Measurements from ENCODE around the gene TNFRSF8.

Gene TNFRSF8

DNA sequence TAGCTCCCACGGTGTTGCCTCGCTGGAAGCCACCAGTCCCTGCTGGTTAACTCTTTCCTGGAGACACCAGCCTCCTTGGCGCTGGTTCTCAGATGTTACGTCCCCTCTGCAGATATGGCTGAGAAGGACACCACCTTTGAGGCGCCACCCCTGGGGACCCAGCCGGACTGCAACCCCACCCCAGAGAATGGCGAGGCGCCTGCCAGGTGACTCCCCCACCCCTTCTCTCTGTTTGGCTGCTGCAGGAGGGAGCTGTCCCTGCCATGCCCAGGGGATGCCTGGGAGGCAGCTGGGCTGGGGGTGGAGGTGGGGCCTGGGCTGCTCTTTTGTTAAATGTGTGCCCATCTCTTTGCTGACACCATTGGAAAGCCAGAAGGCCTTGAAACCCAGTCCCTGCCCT lies 60.1 kb downstream of the TNFRSF8 start:
- DNase-seq = no peak

DNA sequence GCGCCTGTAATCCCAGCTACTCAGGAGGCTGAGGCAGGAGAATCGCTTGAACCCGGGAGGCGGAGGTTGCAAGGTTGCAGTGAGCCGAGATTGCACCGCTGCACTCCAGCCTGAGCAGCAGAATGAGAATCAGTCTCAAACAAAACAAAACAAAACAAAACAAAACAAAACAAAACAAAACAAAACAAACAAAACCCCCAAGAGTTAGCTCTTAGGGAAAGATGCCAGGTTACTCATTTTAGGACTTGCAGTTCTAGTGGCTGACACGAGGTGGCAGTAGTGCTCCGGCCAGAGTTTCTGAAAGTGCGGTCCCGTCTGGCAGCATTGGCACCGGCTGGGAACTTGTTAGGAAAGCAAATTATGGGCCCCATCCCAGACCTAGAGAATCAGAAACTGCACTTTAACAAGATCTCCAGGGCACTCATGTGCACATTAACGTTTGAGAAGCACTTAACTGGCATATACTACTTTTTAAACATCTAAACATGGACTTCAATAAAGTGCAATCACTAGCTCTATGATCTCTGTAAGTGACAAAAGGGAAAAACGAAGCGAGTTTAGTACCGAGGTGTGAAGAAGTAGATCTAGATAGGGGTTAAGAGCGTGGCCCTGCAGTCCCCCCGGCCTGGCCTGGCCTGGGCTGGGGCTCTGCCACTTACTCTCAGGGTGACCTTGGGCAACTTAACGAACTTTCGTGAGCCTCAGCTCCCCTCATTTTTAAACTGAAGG lies 61.8 kb downstream of the TNFRSF8 start:
- peak; percentile 73 to 82 for DNase-seq

DNA sequence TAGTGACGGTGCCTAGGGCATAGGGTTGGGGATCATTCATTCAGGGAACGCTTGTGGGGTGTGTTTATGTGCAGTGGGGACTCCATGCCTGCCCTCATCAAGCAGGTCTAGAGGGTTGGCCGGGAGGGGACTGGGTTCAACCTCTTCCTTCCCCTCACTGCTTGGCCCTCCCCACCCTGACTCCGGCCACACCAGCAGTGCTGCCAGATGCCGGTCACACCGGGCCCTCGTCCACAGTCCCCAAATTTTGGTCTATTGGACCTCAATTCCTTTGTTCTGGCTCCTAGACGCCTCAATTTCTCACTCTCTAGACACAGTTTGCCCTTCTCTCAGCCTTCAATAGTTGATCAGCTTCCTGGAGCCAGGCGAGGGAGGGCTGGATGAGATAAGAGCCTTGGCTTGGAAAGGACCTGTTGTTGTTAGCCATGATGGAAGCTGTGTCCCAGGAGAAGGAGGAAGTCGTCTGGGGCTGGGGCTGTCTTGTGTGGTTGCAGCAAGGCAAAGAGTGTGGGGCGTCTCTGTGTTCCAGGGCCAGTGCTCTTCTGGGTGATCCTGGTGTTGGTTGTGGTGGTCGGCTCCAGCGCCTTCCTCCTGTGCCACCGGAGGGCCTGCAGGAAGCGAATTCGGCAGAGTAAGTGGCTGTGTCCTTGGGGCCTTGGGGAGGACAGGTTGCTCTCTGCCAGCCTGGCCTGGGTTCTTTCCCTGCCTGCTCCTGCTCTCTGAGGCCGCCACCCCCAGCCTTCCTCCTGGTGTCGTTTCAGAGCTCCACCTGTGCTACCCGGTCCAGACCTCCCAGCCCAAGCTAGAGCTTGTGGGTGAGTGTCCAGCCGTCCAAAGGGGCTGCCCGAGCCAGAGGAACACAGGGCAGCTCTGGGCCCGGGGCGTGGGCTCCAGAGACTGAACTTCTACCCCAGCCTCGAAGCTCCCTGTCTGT lies 62.6 kb downstream of the TNFRSF8 start:
- DNase-seq = no peak

DNA sequence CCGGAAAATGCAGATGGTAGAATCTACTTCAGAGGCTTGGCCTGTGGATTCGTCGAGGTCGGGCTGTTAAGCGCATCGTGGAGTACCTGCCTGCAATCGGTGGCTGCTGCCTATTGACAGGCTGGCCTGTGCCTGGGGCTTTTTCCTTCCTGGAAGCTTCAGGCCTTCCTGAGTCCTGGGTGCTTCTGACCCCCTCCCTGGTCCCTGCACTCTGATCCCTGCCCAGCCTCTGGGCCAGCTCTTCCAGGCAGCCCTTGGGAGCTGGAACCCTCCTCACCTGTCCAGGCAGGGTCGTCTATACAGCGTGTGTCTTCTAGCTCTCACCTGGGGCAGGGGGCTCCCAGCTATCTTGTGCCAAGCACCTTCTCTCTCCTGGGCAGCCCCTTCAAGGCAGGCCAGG lies 63.7 kb downstream of the TNFRSF8 start:
- no peak for DNase-seq

DNA sequence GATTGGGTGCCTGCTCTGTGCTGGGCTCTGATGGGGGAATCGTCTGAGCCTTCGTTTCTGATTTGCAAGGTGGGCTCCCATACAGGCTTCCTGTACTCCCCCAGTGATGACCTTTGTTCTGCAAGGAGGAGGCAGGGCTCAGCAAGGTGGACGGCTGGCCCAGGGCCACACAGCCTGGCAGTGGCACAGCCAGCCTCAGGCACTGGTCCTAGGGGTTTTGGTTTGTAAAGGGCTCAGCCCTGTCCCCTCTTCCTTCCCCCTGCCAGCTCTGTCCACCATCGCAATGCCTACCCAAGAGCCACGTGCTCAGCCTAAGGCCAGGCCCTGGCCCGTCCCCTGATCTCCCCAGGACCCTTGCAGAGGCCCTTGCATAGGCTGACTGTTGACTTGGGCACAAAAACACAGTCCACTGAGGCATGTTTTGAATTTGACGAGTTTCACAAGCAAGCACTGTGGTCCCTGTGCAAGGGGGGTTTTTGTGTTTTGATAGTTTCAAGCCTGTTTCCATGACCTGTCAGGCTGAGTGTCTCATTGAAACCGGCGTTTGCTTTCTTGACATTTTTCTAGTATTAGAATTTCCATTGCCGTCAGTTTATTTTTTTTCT lies 64.2 kb downstream of the TNFRSF8 start:
- no peak for DNase-seq

DNA sequence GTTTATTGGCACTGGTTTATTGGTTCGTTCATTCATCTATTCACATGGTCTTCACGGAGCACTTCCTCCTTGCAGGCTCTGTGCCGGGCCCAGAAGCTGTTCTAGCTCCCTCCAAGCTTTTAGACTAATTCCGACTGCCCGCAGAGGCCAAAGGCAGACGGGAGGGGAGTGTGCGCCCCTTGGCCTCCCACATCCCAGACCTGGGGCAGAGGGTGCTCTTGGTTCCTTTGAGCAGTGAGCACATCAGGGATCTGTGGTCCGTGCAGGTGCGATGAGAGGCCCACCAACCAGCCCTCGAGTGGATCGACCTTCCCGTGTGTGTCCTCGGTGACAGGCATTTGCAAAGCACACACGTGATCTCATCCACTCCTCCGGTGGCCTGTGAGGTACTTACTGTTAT lies 65.0 kb downstream of the TNFRSF8 start:
- no peak for DNase-seq

DNA sequence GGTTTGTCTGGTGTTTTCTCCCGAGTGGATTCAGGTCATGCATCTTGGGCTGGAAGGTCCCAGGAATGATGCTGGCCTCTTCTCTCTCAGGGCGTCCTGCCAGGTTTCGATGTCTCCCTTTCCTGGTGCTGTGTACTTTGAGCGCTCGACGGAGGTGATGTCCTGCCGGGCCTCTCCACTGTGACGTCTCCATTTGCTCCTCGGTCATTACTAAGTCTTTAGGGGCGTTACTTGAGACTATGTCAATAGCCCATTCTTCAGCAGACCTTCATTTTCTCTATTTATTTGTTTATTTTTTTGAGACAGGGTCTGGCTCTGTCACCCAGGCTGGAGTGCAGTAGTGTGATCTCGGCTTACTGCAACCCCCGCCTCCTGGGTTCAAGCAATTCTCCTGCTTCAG lies 66.5 kb downstream of the TNFRSF8 start:
- no peak for DNase-seq

DNA sequence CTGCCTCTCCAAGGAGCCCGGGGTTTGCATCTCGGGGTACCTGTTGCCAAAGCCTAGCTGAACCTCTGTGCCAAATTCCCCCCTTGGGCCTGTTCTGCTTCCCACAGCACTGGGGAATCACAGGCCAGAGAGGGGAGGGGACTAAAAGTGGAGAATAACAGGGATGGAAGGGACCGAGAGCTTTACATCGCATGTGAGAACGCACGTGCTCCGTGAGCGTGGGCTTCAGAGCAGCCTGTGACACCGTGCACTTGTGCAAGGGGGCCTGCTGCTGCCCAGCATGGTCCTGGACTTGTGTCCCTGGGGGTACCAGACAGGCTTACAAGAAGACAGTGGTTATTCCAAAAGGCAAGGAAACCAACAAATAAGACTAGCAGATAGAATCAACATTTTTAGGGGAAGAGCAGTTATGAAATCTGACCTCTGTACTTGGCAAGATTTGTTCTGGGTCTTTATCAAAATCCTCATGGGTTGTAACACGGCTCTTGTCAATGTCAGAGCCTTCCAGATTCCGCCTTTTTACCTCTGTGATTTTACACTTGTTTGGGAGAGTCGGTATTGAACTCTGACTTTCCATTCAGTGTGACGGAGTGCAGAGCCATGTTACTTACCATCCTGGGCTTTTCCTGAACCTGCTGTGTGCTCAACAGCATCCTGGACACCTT lies 67.5 kb downstream of the TNFRSF8 start:
- DNase-seq = no peak

DNA sequence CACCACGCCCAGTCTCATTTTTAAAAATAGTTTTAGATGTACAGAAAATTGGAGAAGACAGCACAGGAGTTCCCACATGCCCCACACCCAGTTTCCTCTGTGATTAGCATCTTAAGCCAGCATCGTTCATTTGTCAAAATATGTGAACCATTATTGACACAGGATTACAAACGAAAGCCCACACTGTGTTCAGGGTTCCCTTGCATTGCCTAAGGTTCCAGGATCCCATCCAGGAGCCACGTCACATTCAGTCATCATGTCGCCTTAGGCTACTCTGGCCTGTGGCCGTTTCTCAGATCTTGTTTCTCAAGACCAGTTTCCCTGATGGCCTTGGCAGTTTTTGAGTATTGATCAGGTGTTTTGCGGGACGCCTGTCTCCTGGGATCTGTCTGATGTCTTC lies 69.0 kb downstream of the TNFRSF8 start:
- no peak for DNase-seq

DNA sequence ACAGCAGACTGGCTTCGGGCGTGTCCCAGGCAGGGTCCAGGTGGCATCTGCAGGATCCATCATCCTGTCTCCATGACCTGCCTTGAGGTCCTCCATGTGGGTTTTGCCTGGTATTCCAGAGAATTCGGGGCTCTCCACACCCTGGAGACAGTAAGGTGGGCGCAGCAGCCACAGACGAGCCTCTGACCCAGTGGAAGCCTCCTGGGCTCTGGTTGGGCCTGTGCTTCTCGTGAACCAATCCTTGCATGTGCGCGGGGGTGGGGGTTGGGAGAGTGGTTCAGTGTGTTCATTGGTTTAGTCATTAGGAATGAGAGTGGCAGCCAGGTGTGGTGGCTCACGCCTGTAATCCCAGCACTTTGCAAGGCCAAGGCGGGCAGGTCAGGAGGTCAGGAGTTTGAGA lies 71.6 kb downstream of the TNFRSF8 start:
- DNase-seq = no peak

DNA sequence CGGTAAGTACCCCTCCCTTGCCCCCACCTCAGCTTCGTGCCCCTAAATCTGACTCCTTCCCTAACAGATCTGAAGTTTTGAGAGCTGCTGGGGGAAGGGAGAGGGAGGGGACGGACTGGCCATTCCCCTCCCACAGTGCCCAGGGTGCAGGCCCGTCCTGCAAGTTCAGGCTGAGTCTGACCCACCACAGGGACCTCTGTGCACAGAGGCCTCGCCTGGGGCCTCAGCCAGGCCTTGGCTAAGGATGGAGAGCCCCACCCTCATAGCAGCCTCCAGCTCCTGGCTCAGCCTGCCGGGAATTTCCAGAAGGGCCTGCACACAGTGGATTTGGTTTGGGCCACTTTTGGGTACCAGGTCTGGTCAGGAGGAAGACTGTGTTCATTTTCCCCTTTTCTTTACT lies 72.5 kb downstream of the TNFRSF8 start:
- DNase-seq = no peak

DNA sequence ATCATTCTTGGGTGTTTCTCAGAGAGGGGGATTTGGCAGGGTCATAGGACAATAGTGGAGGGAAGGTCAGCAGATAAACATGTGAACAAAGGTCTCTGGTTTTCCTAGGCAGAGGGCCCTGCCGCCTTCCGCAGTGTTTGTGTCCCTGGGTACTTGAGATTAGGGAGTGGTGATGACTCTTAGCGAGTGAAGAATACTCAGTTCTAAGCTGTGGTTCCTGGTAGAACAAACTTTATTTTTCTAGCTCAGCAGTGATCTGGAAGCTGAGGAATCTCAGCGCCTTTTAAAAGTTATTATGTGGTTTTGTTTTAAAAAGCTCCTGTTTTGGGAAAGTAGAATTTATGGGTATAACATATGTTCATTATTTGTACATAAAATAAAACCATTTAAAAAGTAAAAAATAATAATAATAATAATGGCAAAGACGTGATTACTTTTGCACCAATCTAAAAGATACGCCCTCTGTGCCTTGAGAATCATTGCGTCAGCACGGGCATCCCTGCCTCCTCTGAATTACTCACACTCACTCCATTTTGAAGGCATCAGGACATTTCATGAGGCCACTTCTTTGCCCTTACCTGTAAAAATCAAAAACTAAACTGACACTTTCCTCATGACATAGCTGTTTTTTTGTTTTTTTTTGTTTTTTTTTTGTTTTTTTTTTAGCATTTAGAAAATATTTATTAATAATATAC lies 74.0 kb downstream of the TNFRSF8 start:
- no peak for DNase-seq

DNA sequence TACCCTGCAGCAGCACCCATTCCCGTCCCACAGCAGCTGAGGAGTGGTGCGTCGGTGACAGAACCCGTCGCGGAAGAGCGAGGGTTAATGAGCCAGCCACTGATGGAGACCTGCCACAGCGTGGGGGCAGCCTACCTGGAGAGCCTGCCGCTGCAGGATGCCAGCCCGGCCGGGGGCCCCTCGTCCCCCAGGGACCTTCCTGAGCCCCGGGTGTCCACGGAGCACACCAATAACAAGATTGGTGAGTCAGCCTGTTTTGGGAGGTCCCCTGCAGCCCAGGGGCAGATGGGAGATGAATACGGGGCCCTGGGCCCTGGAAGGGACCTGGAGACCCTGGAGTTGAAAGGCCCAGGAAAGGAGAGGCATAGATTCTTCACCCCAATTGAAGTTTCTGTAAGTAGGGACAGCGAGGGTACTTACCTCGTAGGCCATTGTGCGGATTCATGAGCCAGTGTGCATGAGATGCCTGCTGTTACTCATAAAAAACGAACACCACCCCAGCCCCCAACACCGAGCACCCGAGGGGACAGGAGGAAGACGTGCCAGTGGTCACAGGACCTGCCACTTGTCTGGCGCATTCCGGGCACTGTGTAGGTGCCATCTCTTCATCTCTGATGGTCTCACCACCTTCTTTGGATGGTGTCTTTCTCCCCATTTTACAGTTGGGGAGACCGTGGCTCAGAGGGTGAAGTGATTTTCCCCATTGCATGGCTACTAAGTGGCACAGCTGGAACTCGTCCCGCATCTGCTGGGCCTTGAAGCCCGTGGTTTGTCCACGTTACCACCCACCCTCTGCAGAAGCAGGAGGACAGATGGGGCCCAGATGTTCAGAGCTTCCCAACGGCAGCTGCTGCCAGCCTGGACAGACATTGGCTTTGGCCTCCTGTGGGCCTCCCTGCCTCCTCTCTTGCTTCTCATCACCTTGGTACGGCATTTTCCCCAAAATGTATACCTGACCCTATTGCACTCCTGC lies 75.4 kb downstream of the TNFRSF8 start:
- DNase-seq = no peak

DNA sequence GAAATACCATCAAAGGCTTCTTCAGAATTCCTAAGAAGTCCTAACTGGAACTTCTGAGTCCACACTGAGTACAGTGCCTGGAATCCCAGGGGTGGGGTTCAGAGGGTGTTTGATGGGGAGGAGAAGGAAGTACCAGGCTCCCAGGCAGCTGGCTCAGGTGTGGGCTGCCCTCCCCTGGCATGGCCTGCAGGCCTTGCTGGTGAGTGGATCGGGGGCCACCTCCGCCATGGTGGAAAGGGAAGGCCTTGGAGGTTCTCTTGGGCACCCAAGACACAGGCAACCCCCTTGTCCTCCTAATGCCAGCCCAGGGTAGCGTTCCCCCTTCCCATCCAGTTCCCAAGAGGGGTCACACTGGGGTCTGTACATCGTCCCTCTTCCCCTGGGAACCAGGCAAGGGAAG lies 76.9 kb downstream of the TNFRSF8 start:
- DNase-seq = no peak

DNA sequence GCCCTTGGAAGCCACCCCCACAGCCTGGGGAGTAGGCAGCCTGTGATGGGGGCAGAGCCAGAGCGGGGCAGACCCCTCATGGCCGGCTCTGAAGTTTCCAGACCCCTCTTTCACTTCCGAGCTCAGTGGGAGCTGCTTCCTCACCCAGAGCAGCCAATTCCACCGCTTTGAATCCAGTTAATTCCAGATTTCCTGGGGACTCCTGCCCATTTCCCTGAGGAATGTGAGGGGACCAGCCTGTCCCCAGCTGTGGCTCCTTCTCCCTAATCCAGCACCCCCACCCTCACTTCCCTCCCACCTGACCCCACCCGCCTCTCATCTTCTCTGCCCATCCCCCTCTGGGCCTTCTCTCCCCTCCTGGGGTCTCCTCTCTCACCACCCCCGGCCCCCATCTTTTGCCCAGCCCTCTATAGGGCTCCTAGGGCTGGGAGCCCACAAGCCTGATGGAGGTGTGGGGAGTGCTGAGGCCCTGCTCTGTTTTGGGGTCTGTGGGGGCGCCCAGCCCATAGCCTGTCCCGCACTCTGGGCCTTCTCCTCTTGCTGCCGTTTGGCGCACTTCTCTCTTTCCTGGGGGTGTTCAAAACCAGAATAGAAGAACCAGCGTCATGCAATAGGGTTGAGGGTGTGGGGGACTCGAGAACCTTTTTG lies 77.5 kb downstream of the TNFRSF8 start:
- DNase-seq = no peak

DNA sequence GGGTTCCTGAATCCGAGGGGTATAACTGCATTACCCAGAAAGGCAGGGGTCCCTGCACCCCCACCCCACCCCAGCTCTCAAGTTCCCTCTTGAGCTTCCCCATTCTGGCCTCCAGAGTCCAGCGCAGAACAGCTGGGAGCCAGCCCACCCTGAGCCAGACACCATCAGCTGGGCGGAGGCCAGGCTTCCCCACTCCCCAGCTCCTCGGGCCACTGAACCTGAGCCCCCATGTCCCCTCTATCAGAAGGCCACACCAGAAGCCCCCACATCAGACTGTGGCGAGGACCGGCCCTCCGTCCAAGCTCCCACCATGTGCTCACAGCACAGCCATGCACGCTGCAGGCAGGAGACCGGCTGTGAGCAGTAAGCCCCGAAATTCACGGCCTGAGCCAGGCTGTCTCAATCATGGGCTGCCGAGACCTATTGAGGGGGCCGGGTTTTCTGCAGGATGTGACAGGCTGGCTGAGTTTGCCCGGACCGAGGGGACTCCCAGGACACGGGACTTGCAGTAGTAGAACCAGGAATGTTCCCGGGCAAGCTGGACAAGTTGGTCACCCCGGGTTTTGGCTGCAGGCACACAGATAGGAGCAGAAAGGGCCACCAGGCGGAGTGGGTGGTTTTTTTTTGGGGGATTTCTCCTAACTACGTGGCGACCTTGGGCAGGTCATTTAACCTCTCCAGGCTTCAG lies 78.2 kb downstream of the TNFRSF8 start:
- no peak for DNase-seq

DNA sequence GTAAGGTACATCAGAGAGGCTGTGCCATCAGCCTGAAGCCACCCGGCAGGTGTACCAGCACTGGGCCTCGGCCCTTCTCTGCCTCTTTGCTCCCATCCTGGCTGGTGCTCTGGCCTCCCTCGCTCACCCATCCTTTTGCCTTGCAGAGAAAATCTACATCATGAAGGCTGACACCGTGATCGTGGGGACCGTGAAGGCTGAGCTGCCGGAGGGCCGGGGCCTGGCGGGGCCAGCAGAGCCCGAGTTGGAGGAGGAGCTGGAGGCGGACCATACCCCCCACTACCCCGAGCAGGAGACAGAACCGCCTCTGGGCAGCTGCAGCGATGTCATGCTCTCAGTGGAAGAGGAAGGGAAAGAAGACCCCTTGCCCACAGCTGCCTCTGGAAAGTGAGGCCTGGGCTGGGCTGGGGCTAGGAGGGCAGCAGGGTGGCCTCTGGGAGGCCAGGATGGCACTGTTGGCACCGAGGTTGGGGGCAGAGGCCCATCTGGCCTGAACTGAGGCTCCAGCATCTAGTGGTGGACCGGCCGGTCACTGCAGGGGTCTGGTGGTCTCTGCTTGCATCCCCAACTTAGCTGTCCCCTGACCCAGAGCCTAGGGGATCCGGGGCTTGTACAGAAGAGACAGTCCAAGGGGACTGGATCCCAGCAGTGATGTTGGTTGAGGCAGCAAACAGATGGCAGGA lies 79.2 kb downstream of the TNFRSF8 start:
- DNase-seq = no peak

DNA sequence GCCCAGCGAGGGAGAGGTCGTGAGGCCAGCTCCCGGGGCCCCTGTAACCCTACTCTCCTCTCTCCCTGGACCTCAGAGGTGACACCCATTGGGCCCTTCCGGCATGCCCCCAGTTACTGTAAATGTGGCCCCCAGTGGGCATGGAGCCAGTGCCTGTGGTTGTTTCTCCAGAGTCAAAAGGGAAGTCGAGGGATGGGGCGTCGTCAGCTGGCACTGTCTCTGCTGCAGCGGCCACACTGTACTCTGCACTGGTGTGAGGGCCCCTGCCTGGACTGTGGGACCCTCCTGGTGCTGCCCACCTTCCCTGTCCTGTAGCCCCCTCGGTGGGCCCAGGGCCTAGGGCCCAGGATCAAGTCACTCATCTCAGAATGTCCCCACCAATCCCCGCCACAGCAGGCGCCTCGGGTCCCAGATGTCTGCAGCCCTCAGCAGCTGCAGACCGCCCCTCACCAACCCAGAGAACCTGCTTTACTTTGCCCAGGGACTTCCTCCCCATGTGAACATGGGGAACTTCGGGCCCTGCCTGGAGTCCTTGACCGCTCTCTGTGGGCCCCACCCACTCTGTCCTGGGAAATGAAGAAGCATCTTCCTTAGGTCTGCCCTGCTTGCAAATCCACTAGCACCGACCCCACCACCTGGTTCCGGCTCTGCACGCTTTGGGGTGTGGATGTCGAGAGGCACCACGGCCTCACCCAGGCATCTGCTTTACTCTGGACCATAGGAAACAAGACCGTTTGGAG lies 80.0 kb downstream of the TNFRSF8 start:
- no peak for DNase-seq

DNA sequence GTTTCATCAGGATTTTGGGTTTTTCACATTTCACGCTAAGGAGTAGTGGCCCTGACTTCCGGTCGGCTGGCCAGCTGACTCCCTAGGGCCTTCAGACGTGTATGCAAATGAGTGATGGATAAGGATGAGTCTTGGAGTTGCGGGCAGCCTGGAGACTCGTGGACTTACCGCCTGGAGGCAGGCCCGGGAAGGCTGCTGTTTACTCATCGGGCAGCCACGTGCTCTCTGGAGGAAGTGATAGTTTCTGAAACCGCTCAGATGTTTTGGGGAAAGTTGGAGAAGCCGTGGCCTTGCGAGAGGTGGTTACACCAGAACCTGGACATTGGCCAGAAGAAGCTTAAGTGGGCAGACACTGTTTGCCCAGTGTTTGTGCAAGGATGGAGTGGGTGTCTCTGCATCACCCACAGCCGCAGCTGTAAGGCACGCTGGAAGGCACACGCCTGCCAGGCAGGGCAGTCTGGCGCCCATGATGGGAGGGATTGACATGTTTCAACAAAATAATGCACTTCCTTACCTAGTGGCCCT lies 80.6 kb downstream of the TNFRSF8 start:
- peak in 1 of 2 experiments; percentile 39 for DNase-seq

All from activated CD4-positive, alpha-beta T cell treated with anti-CD3 and anti-CD28 coated beads, Interleukin-2, amount 50 U/mL, for 4 hours (primary cell).